ENCODE measurements around the gene TBX2.

GRCh38 chr17:61401389-61402072 is 1.9 kb downstream of the TBX2 start:
- TF ChIP-seq, protein P1, sequence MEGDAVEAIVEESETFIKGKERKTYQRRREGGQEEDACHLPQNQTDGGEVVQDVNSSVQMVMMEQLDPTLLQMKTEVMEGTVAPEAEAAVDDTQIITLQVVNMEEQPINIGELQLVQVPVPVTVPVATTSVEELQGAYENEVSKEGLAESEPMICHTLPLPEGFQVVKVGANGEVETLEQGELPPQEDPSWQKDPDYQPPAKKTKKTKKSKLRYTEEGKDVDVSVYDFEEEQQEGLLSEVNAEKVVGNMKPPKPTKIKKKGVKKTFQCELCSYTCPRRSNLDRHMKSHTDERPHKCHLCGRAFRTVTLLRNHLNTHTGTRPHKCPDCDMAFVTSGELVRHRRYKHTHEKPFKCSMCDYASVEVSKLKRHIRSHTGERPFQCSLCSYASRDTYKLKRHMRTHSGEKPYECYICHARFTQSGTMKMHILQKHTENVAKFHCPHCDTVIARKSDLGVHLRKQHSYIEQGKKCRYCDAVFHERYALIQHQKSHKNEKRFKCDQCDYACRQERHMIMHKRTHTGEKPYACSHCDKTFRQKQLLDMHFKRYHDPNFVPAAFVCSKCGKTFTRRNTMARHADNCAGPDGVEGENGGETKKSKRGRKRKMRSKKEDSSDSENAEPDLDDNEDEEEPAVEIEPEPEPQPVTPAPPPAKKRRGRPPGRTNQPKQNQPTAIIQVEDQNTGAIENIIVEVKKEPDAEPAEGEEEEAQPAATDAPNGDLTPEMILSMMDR (IDR thresholded peaks at IDR 0.05) = no peak
- TF ChIP-seq POLR2A (IDR thresholded peaks at IDR 0.05) = no peak
